Measurements from ENCODE around the gene FCER2.

FCER2 gene

DNA sequence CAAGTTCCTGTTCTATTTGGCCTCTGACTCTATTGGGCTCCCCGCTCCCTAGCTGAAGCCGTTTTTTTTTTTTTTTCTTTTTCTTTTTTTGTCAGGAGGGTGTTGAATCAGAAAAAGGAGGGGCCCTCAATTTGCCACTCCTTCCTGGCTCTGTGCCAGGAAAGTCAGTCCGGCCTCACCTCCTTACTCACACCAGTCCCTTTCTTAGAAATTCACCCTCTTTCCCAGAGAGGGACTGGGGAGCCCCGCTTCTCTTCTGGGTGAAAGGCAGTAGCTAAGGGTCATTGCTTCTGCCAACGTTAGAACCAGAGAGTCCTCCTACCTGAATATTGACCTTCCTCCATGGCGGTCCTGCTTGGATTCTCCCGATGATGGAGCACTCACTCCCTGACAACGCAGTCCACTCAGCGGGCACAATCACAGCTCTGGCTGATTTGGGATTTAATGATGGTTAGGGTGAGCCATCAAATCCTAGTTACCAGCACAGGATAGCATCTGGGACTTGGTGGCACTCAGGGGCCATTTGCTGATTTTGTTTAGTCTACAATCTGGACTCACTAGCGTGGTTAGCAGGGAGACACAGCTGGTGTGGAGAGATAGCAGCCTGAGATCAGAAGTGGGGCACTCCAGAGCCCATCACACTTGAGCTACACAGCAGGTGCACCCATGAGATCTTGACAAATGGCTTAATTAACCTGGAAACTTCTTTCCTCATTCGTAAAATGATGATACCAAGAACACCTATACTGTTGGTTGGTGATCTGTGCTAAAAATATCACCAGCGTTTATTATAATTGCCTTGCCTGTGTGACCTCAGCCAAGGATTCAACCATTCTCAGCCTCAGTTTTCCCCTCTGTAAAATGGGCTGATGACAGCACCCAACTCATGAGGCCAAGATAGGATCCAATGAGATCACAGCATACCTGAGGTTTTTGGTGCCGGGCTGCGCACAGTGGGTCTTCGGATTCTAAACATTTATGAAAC, 2.2 kb downstream of the FCER2 start:
- DNase-seq = peak; percentile 54 to 55

DNA sequence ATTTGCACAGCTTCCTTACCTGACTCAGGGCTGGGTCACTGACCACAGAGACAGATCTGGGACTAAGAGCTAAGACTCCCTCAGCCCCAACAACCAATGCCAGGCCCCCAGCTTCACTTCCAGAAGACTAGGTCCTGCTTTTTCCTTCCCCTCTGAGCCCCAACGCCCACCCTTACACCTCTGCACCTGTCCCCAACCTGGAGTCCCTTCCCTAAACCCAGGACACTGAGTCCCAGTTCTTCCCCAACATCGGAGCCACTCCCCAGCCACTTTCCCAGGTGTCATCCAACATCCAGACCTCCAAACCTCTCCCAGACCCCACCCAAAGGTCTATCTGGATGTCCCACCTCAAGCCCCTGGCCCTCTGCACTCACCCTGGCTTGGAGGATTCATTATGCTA, 2.9 kb downstream of the FCER2 start:
- DNase-seq = no peak

DNA sequence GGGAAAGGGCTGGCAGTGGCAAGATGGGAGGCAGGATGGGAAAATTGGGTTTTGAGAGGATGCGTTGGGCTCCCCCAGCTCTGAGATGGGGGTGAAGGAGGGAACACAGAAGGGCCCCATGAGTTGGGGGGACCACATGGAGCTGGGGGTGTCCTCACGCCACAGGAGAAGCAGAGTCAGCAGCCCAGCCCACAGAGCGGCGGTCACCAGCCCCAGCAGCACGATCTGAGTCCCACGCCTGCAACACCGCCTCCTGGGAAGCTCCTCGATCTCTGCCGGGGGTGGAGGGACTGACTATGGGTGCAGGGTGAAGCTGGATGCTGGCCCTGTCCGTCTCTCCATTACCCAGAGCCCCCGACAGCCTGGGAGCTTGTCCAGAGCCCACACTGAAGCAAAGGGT, 3.3 kb downstream of the FCER2 start:
- DNase-seq = no peak

DNA sequence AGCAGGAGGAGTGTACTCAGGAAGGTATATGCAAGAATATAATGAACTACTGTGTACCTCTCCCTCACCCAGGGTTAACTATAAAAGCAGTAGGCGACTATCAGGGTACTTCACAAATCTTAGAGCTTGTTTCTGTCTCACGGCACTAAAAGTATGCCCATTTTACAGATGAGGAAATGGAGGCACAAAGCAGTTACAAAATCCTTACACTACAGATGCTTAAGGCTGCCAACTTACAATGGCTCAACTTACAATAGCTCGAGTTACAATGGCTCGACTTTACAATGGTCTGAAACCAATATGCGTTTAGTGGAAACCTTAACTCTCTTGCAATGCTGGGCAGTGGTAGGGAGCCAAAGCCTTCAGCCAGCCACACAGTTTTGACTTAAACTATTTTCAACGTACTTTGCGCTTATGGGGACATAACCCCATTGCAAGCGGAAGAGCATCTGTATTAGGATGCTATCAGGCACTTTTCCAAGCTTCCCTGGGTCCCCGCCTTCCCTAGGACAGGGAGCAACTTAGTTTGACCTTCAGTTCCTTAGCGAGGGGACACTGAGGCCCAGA, 4.1 kb downstream of the FCER2 start:
- DNase-seq = no peak

DNA sequence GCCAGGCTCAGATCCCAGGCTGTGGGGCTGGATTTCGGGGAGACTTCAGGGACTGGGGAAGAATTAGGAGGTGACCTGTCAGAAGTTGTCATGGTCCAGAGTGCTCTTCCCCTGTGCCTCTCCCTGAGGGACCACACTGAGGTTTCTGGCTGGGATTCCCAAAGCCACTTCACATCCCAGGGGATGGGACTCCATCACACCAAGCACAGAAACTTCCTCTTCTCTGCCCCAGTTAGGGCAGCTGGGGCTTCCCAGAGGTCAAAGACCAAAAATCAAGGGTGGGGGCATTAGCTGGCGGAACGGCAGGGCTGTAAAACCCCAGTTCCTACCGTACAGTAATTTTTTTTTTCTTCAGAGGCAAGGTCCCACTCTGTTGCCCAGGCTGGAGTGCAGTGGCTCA, 7.4 kb downstream of the FCER2 start:
- no peak for DNase-seq

DNA sequence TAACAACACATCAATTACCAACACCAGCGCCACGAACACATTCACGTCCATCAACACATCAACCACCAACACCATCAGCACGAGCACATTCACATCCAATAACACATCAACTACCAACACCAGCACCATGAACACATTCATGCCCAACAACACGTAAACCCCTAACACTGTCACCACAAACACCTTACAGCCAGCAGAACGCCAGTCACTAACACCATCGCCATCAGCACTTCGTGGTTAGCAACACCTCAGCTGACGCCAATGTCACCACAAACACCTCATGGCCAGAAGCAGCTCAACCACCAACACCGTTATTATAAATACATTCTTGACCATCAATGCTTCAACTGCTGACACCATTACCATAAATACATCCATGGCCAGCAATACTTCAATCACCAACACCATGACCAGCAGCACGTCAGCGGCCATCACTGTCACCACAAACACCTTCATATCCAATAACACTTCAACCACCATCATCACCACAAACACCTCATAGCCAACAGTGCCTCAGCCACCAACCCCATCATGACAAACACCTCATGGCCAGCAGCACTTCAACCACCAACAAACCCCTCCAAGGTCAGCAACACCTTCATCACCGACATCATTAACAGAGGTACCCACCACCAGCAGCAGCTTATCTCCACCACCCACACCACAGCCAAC, 9.4 kb downstream of the FCER2 start:
- DNase-seq = no peak

DNA sequence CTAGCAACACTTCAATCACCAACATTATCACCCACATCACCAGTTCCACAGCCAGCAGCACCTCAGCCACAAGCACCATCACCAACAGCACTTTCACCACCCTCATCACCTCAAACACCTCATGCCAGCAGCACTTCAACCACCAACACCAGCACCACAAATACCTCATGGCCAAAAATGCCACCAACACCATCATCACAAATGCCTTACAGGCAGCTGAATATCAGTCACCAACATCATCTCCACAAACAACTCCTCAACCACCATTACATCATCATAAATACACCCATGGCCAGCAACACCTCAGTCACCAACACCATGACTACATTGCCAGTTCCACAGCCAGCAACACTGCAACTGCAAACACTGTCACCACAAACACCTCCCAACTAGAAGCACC, 10.4 kb downstream of the FCER2 start:
- DNase-seq = no peak

DNA sequence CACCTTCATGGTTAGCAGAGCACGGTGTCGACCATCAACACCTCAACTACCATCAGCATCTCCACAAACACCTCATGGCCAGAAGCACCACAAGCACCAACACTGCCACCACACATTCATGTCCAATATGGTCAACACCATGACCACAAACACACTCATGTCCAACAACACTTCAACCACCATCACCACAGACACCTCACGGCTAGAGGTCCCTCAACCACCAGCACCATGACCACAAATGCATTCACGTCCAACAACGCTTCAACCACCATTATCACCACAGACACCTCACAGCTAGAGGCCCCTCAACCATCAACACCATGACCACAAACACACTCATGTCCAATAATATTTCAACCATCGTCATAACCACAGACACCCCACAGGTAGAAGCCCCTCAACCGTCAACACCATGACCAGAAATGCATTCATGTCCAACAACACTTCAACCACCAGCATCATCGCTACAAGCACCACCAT, 11.1 kb downstream of the FCER2 start:
- DNase-seq = no peak

DNA sequence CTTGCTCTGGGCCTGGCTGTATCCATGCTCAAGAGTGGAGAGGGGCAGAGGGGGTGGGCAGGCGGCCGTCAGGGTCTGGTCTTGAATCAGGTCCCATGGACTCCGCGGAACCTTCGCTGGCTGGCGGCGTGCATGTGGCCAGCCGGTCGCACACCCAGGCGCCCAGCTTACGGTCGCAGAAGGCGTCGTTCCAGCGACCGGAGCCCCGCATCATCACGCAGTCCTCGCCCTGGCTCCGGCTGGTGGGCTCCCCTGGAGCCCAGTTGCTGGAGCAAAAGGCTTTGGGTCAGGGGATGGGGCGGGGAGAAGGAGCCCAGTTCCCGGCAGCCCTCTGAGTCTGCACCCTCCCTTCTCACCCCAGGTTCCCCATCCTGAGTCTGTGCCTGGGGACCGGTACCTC, 12.8 kb downstream of the FCER2 start:
- DNase-seq = no peak

DNA sequence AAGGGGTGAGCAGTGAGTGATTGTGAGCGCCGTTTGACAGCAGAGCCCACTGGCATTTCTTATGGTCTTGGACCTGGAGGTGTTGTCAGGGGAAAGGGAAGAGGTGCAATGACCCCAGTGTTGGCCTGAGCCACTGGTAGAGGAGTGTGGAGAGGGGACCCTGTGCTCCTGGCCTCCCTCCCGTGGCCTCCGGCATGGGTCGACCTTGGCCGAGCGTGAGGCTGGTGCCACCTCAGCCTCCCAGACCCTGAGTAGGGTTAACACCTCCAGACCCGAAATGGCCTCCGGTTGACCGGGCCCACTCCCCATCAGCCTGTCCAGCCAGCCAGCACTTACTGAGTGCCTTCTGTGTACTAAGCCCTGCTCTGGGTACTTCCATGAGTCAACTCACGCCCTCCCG, 14.8 kb downstream of the FCER2 start:
- no peak for DNase-seq

DNA sequence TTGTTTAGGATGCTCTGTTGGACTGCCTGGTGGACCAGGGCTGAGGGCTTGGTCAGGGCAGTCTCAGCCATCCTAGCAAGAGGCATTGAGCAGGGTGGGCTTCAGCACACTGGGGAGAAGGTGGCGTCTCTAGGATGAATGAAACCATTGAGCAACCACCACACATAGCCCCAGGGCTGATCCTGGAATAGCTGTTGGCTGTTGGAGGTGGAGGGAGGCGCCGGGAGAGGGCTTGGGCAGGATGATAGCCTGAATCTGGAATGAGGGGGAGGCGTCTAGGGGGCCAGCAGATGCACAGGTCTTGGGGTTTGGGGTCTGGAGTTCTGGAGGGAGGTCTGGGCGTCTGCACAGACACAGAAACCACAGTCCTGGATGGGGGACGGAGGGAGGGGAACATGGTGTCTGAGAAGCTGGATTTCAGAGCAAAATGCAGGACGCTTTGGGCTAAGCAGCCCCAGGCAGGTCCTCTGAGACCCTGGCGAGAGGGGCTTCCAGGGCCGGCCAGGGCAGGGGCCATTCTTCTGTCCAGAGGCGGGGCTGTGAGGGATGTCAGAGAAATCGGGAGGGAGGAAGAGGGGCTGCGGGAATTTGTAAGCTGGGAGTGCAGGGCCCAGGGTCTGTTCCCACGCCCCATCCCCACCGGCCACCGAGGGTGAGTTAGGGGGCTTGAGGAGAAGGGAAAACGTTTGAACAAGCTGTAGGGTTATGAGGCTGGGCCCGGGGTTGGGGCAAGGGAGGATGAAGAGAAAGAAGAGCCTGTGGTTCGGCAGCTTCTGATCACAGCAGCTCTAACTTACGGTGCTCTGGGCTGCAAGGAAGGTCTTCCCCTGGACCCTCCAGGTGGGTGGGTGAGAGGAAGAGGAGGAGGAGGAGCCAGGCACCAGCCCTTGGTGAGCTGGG, 16.1 kb downstream of the FCER2 start:
- no peak for DNase-seq

DNA sequence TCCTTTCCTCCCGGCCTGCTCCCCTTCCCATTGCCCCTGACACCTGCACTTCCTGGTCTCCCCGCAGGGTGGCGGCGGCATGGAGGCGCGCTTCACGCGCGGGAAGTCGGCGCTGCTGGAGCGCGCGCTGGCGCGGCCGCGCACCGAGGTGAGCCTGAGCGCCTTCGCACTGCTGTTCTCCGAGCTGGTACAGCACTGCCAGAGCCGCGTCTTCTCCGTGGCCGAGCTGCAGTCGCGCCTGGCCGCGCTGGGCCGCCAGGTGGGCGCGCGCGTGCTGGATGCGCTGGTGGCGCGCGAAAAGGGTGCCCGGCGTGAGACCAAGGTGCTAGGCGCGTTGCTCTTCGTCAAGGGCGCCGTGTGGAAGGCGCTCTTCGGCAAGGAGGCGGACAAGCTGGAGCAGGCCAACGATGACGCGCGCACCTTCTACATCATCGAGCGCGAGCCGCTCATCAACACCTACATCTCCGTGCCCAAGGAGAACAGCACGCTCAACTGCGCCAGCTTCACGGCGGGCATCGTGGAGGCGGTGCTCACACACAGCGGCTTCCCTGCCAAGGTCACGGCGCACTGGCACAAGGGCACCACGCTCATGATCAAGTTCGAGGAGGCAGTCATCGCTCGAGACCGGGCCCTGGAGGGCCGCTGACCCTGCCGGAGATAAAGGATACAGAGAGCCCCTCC, 19.6 kb downstream of the FCER2 start:
- no peak for DNase-seq

DNA sequence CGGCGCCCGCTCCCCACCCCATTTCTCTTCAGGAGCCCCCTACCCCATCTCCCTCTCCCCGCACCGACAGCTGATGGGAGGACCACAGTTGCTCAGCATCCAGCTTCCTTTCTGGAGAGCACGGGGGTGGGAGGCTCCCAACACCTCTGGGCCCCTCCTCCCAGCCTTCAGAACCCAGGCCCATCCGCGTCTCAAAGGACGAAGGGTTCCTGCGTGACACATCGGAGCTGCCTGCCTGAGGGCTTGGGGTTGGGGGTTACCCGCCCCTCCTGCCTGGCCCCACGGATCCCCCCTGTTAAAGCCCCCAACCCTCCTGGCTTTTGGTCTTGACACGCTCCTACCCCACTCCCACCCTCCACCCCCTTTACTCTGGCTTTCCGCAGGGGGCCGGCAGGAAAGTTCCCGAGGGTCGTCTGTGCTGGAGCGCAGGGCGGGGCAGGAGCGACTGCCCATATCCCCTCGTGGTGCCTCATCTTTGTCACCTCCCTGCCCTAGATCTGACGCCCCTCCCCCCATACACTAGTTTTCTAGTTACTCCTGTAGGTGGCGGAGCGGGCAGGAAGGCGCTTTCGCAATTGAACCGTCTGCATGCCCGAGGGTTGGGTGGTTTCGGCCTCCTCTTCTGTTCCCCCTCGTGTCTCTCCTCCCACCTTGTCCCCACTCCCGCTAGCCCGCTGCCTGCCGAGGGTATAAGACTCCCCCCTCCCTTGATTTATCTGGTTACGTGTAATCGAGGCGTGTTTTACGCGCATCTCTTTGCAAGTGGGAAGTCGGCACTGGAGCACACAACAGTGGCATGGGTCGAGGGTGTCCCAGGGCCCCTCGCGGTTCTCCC, 20.4 kb downstream of the FCER2 start:
- peak; percentile 84 to 87 for DNase-seq

DNA sequence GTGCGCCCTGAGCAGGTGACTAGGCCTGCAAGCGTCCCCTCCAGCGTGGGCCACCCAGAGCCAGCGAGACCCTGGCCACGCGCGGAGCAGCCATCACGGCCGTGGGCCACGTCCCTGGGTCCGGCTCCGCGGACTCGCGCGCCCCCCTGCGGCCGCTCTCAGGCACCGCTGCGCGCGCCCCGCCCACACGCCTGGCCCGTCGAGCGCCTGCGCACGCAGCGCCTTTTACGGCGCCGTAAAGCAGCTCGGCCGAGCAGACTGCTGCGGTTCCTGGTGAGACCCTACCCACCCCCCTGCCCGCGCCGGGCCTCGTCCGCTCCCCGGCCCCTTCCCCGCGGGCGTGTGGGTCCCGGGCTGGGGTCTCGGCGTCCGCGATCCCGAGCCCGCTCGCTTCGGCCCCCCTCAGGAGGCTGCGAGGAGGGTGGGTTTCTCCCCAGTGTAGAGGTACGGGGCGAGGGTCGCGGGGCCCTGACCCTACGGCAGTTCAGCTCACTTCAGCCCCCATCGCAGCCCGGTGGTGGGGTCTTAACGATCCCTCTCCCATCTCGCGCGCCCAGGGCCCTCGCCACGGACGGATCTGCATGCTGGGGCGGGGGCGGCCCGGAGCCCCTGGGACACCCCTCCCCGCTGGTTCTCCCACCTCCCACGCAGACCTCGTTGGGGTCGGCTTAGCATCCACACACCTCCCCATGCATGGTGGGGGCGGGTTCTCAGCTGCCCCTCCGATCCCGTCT, 21.2 kb downstream of the FCER2 start, which contains the start of gene TRAPPC5:
TRAPPC5 (plus strand) TSS at position 228 of the 734 bp plus-strand sequence. CDS start 1,421 bp downstream, outside the sequence.
- DNase-seq = peak; percentile 73 to 92

DNA sequence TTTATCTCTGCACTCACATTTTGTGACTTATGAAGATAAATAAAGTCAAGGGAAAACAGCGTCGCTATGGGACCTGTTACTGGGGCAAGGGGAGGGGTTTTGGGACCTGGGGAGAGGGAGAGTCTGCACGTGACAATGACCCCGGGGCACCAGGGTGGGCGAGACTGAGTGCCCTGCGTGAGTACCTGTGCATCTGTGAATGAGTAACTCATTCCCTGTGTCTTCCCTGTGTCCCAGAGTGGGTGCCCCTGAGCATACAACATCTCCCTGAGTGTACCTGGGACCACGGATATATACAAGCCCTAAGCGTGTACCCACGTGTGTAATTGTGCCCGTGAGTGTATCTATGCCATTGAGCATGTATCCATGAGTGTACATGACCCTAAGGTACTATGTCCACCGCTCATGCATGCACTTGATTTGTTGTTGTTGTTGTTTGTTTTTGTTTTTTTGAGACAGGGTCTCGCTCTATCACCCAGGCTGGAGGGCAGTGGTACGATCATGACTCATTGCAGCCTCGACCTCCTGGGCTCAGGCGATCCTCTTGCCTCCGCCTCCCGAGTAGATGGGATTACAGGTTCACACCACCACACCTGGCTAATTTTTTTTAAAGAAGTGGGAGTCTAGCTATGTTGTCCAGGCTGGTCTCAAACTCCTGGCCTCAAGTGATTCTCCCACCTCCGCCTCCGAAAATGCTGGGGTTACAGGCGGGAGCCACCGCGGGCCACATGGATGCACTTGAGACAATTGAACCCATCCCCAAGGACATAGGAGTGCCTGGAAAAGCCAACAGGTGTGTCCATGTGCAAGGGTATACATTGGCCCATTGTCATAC, 21.9 kb downstream of the FCER2 start:
- DNase-seq = no peak

DNA sequence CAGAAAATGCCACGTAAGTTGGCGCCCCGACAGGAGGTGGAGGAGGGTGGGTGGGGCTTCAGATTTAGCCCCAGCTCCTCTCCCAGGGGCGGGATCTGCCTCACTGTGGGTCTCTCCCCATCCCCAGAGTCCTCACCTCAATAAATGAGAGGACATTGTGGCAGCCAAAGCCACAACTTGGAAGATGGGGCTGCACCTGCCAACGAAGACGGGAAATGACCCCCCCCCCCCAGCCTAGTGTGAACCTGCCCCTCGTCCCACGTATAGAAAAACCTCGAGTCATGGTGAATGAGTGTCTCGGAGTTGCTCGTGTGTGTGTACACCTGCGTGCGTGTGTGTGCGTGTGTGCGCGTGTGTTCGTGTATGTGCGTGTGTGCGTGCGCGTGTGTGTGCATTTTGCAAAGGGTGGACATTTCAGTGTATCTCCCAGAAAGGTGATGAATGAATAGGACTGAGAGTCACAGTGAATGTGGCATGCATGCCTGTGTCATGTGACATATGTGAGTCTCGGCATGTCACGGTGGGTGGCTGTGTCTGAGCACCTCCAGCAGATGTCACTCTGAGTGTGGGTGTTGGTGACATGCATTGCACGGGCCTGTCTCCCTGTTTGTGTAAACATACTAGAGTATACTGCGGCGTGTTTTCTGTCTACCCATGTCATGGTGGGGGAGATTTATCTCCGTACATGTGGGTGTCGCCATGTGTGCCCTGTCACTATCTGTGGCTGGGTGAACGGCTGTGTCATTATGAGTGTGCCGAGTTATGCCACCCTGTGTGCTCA, 22.8 kb downstream of the FCER2 start:
- peak in 1 of 2 donors; percentile 40 for DNase-seq

DNA sequence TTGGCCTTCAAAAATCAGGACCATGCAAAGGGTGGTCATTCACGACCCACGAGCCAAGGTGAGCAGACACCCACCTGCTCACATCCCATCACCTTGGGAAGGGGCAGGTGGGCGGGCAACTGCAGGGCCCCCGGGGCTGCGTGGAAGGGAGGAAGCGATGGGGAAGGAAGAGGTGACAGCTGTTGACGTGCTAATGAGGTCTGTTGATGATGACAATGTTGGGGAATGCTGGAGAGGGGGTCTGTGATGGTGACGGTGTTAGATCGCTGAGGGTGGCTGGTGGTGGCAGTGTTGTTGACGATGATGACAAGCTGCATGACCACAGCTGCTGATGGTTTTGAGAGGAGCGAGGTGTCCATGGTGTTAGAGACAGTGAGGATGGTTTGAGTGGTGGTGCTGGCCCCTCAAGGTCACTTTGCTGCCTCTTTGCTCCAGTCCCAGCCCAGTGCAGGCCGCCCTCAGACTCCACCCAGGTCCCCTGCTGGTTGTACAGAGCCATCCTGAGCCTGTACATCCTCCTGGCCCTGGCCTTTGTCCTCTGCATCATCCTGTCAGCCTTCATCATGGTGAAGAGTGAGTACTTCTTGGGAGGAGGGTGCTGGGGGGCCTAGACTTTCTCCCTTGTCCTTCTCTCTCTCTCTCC, 24.1 kb downstream of the FCER2 start:
- DNase-seq = no peak

DNA sequence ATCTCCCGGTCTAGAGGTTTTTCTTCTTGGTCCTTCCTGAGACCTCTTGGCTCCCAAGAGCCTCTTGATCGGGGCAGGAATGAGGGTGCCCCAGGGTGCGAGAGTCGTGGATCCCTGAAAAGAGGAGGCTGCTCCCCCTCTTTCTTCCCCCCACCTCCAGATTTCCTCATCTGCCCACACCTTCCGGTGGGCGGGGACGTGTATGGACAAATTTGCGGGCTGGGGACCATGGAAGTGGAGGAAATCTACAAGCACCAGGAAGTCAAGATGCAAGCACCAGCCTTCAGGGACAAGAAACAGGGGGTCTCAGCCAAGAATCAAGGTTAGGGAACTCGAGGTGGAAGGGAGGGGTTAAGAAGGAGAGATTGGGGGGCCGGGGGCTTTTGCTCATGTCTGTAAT, 25.1 kb downstream of the FCER2 start, which contains the start of gene MCEMP1:
MCEMP1 (plus strand) TSS at position 237 of the 400 bp plus-strand sequence; CDS start at position 268, 31 bp downstream.
- peak; percentile 64 to 83 for DNase-seq

Measured in inflammatory macrophage treated with lipopolysaccharide for 1 hour (primary cell).